Erythroblast (primary cell): ENCODE measurements around the gene PSMA2.

Experiments
- GATA1 ChIP-seq: IDR thresholded peaks from 2 replicates; pipeline ENCODE4 v1.6.1; 2011; ENCODE audit warnings: low read depth, mild to moderate bottlenecking, control low read depth, low read length, moderate library complexity
- POLR2A ChIP-seq: IDR thresholded peaks from 2 replicates; pipeline ENCODE4 v1.6.1; 2011; ENCODE audit warnings: mild to moderate bottlenecking, low read length

GRCh38 chr7:42878303-42878702 lies 53.7 kb downstream of the PSMA2 start:
- TF ChIP-seq POLR2A (no peak), GATA1 (no peak)
